ENCODE measurements around the gene DNASE1L2. TPM values are rescaled to one million over a fixed set of nuclear protein-coding genes. Genes with fewer than 3 reads are reported as not detected.

DNASE1L2 gene
- total and polyA plus RNA-seq, 2 donors (not counting 3 experiments of a cell fraction or from before 2014, with no cell fraction given): 0.57 to 1.2 TPM

GRCh38 chr16:2243781-2244180 lies 7.5 kb downstream of the DNASE1L2 start:
- Histone ChIP-seq H3K27me3 (ENCODE audit: control insufficient read depth in 2 of 2, insufficient read depth in 2 of 2, low read length in 2 of 2) (no peaks in the 10 kb centered on the region), H3K4me3 (replicated peaks in 1 of 3; ENCODE audit: insufficient read depth in 1 of 3, low read depth in 1 of 3, low read length in 3 of 3) (no peak overlapping the region), H2AFZ (ENCODE audit: low read depth, low read length) (no peak overlapping the region), H3K9me3 (replicated peaks; ENCODE audit: control insufficient read depth, insufficient read depth, low read length) (no peaks in the 10 kb centered on the region), H4K20me1 (replicated peaks; ENCODE audit: control insufficient read depth, extremely low read depth, insufficient read depth, low read length) (no peaks in the 10 kb centered on the region), H3K36me3 (ENCODE audit: control insufficient read depth in 2 of 2, extremely low read depth in 1 of 2, insufficient read depth in 2 of 2, low read length in 2 of 2) (peaks cover 12 to 33% of the 10 kb centered on the region in 2 experiments), H3K4me2 (ENCODE audit: insufficient read depth, low read length) (no peak overlapping the region), H3K4me1 (ENCODE audit: control insufficient read depth, extremely low read depth, insufficient read depth, low read length) (no peaks in the 10 kb centered on the region), H3K27ac (ENCODE audit: insufficient read depth, low read depth, low read length) (no peak overlapping the region), H3K9me1 (replicated peaks; ENCODE audit: control insufficient read depth, extremely low read depth, insufficient read depth, low read length) (no peaks in the 10 kb centered on the region), H3K79me2 (ENCODE audit: control insufficient read depth, insufficient read depth, low read length) (no peaks in the 10 kb centered on the region), H3K9ac (replicated peaks; ENCODE audit: extremely low read depth, insufficient read depth, low read length) (no peak overlapping the region)
- intact Hi-C loops (cut with micrococcal nuclease) (no loop called here), dilution Hi-C loops (cut with MboI; ENCODE audit: extremely low pct_ligation_motif_present, low sequenced_read_pairs) (no loop called here)
- FAIRE-seq (no peak), DNase-seq (ENCODE audit: low read depth, low spot score) (no peak)
- ChIA-PET CTCF (no interaction called here), POLR2A (no interaction called here)
- no TSS peak for BruUV-seq (replicated peaks)
- TF ChIP-seq POLR2AphosphoS5 (IDR thresholded peaks at IDR 0.05; ENCODE audit: insufficient read depth, low read depth, low read length): no peak
- TF ChIP-seq MAX (IDR thresholded peaks at IDR 0.05; ENCODE audit: insufficient read depth, insufficient read length): no peak
- TF ChIP-seq, protein P1, sequence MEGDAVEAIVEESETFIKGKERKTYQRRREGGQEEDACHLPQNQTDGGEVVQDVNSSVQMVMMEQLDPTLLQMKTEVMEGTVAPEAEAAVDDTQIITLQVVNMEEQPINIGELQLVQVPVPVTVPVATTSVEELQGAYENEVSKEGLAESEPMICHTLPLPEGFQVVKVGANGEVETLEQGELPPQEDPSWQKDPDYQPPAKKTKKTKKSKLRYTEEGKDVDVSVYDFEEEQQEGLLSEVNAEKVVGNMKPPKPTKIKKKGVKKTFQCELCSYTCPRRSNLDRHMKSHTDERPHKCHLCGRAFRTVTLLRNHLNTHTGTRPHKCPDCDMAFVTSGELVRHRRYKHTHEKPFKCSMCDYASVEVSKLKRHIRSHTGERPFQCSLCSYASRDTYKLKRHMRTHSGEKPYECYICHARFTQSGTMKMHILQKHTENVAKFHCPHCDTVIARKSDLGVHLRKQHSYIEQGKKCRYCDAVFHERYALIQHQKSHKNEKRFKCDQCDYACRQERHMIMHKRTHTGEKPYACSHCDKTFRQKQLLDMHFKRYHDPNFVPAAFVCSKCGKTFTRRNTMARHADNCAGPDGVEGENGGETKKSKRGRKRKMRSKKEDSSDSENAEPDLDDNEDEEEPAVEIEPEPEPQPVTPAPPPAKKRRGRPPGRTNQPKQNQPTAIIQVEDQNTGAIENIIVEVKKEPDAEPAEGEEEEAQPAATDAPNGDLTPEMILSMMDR (IDR thresholded peaks at IDR 0.05; ENCODE audit: extremely low read depth in 1 of 2, insufficient read depth in 1 of 2, low read depth in 1 of 2, low read length in 2 of 2): no peak
- TF ChIP-seq MYC (IDR thresholded peaks at IDR 0.05; ENCODE audit: low read depth, low read length): no peak
- TF ChIP-seq JUN (IDR thresholded peaks at IDR 0.05; ENCODE audit: borderline replicate concordance, insufficient read depth, insufficient read length, low read depth): no peak
- TF ChIP-seq GATA2 (IDR thresholded peaks at IDR 0.05; ENCODE audit: insufficient read depth, insufficient read length, low read depth, low read length): no peak
- no peak for TF ChIP-seq POLR2A (IDR thresholded peaks at IDR 0.05; ENCODE audit: low read depth, low read length)
- TF ChIP-seq EZH2 (IDR thresholded peaks at IDR 0.05; ENCODE audit: borderline replicate concordance, low read depth, low read length, severe bottlenecking): no peak
